HUDEP-2 (cell line): ENCODE results near the gene GRM4.
"Not testable (repeated sequence)": the region's sequence is repeated elsewhere in the genome, so short reads cannot be mapped to it uniquely, and the experiment has no call there.

ENCODE experiments used
- DNase-seq, 76 experiments: peaks; one replicate each; lab custom pipeline; 2025; ENCODE audit not compliant: unreplicated experiment in 76 of 76; lab: John Stamatoyannopoulos, UW

GRM4 gene

DNA sequence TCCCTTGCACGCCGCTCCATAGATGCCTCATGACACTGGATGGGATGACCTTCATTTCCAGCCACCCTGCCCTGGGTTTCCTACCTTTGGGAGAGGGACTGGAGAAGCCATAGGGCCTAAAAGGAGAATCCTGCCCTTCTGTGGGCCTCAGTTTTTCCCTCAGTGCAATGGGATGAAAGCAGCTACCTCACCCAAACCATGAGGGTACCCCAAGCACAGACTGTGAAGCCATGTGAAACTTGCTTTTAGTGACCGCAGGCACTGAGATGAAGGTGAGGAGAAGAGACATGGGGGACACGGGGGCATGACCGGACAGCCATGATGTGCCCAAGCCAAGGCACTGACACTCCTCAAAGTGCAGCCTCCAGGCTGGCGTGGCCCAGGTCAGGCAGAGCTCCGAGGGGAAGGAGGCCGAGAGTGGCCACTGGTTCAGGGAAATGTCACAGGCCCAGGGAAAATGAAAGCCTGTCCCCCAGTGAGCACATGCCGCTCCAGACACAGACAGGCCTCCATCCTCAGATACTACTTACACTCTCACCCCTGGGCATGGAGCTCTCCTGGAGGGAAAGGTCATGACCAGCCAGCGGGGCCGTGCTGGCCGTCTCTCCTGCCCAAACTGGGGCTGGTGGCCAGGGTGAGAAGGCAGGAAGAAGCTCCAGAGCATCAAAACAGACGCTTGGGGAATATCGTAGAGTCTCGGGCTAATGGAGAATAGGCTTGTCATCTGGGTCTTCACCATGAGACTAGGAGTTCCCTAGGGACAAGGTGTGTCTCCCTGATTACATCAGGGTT lies 116.2 kb downstream of the GRM4 start:
- no peak for DNase-seq

DNA sequence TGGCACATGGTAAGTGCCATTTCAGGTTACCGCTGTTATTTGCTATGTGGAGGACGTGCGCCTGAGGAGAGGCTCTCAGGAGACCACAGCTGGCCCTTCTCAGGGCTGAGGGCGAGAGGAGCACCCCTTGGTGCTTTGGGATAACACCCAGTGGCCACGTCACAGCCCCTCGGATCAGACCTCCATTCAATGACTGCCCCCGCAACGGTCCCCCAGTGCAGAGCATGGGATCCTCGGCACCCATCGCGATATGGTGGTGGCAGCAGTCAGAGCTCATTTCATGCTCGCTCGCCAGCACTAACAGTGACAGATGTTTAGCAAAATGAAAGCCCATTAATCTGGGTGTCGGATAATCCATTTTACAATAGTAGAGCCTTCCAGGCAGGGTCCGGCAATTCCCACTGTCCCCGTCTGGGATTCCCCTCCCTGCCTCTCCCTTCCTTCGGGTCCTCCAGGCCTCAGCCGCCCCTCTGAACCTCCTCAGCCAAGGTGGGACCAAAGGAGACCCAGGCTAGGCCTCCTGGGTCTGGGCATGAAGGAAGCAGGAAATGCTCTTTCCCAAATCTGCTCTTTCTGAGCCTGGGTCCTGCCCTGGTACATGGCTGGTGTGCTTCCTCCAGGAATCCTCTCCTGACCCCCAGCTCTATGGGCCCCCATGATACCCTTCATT lies 117.1 kb downstream of the GRM4 start:
- no peak for DNase-seq

DNA sequence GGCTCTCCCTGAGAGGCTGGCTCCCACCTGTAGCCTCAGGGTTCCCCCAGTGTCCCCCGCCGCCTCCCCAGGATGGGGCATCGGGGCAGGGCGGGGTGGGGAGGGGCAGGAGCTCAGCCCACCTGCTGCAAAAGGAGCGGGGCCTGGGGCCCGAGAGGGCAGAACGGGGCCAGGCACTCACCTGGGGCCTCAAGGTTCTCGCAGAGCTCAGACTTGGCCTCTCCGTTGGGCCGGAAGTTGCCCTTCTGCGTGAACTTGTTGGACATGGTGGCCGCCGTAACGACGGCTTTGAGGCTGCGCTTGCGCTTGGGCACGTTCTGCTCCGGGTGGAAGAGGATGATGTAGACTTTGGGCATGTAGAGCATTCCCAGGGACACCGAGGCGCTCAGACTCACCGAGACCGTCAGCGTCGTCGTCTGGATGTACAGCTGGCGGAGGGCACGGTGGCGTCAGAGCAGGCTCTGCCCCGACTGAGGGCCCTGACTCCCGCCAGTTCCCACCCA lies 117.9 kb downstream of the GRM4 start:
- DNase-seq: no peak

DNA sequence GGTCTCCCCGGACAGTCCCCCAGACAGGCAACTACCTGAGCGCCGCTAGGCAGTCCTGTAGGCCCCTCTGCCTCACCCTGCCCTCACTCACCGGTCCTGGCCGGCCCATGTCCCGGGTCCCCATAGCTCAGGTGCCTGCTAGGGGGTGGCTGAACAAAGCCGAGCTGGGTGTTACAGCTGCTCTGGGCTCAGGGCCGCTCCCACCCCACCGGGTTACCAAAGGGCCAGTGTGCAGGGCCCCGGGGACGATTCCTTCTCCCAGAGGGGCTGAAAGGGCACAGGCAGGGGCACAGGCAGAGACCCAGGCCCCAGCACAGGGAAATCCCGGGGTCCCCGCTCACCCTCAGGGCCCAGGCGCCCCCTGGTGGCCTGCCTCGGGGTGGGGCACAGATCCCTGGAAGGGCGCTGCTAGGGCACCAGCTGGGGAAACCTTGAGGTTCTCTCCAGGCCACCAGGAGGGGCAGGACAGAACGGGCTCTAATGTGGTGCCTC lies 118.4 kb downstream of the GRM4 start:
- DNase-seq: peak in 57 of 76 experiments; percentile 6 to 75 (median 40)

DNA sequence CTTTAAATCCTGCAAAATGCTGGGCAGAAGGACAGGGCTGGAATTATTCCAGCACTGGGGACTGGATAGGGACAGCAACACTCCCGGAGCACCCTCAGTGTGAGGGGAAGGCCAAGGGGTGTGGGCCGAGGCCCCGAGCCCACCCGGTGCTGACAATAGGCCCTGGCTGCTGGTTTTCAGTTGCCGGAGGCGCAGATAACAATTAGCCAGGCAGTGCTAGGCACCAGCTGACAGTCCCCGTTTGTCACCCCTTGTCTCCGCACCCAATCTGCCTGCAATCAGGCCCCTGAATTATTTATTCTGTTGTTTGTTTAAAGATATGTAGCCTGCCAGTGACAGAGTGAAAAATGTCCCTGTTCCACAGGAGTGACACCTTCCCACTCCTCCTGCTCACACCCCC lies 120.0 kb downstream of the GRM4 start:
- no peak for DNase-seq

DNA sequence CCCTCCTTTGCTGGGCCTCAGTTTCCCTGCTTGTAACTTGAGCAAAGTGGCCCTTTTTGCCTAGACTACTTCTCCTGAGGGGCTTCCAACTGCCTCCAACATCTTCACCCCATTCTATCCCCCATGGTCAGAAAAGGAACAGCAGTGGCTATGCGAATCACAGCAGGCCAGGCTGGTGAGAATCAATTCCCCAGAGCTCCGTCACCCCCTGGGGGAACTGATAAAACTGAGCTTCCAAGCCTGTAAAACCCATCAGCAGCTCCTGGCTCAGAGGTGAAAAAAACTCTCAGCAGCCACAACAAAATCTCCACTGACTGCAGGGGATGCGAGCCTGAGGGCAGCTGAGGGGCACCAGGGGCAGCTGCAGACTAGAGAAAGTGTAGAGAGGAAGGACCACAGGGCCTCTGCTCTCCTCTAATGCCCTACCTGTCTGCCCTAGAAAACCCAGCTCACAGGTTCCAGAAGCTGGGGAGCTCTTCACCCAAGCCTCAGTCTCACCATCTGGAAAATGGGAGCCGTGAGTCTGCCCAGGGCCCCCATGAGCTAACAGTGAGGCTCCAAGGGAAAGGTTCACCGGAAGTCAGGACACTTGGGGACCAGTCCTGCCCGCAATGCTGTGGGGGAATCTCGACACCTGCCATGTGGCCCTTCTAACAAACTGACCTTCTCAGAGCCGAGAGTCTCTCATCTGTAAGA lies 120.6 kb downstream of the GRM4 start:
- peak in 1 of 76 experiments; percentile 20 for DNase-seq

DNA sequence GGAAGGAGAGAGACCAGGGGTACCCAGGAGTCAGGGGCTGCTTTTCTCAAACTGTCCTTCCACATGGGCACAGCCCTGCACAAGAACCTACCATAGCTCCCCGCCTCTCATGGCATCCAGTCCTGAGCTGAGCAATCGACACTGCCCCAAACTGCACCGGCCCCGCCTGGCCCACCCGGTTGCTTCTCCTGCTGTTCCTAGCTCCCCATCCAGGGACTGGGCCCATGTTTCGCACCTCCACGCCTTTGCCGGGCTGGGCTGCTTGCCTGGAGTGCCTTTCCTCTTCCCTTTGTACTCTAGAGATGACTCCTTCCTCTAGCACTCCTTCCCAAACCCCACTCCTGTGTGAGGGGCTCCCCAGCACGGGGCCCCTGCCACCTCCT lies 123.0 kb downstream of the GRM4 start:
- DNase-seq: no peak

DNA sequence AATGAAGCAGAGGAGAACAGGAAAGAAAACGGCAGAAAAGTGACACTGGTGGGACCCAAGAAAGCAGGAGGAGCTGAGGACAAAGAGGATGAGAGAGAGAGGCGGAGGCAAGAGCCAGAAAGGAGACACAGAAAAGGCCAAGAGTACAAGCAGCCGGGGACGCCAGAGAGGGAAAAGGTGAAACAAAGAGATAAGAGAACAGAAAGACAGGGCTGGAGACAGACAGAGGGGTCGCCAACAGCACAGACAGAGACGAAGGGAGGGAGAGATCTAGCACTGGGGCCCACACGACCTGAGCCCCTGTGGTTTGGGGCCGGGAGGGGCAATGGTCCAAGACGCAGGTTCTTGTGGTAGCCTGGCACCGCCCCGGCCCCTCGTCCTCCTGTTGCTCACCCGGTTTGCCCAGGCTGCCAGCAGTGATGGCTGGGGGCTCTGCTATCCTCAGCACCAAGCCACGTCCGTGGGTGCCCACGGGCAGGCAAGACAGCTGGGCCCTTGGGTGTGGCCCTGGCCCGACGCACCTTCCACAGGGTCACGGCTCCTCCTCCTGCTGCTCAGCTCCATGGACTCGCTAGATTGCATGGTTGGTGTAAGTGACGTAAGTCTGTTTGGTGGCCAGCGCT lies 123.5 kb downstream of the GRM4 start:
- DNase-seq: no peak

DNA sequence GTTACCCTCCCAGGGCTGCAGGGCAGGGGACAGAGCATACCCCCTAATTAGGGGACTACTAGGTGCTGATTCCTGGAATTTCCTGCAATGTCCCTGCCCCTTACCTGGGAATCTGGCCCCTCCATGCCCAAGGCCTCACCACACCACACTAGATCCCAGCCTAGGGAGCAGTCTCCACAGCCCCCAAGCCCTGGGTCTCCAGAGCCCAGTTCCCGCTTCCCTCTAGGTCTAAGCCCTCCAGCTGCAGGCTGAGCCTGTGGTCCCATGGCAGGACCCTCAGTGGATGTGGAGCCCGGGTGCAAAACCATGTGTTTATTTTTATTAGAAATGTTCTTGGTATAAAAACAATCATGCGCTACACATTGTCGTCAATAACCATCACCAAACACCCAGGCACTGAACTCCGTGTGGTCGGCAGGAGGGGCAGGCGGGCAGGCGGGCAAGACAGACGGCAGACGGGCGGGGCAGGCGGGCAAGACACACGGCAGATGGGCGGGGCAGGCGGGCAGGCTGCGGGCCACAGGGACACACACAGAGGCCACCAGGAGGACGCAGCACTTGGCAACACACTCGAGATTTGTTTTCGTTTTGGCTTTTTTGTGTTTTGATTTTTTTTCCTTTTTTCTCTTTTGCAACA lies 124.2 kb downstream of the GRM4 start:
- peak in 1 of 76 experiments; percentile 10 for DNase-seq

DNA sequence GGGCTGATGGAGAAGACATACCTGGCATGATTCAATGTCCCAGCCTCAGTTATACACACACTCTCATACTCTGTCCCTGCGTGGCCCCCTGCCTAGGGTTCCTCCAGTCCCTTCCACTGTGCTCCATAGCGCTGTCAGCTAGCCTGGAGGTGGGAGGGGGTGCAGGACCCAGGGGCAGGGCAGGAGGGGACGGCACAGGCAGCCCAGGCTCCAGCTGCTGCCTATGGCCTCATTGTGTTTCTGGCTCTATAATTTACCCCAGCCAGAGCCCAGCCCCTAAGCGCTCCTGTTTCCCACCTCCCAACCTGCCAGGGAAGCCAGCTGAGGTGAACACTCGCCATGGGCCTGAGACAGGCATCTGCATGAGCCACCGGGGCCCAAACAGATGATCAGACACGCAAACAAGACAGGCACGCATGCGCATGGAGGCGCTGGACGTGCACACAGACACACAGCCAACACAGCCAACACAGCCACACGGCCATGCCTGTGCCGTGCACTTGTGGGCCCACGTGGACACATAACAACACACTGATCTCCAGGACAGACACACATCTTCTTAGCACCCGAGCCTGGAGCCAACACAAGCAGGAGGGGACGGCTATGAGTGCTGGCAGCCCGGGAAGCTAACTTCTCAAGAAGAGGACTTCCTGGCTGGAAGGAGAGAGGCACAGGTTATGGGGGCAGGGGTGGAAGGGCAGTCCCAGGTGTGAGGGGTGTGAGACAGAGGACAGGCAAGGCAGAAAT lies 124.9 kb downstream of the GRM4 start:
- DNase-seq: no peak

DNA sequence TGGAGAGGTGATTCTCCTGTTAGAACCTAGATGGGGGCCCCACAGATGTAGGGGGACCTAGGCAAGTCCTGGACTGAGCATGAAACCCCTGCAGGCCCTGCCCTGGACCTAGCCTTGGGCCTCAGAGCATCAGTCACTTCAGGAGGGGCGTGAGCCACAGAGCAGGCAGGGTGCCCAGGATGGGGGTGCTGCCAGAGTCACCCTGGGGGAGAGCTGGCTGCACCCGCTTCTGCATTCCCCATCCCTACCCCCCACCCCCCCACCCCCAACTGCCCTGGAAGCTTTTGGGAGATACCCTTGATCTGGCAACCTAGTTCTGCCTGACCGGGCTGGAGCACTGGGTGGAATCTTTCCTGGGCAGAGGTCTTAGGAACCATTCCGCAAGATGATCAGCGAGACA lies 125.6 kb downstream of the GRM4 start:
- no peak for DNase-seq

DNA sequence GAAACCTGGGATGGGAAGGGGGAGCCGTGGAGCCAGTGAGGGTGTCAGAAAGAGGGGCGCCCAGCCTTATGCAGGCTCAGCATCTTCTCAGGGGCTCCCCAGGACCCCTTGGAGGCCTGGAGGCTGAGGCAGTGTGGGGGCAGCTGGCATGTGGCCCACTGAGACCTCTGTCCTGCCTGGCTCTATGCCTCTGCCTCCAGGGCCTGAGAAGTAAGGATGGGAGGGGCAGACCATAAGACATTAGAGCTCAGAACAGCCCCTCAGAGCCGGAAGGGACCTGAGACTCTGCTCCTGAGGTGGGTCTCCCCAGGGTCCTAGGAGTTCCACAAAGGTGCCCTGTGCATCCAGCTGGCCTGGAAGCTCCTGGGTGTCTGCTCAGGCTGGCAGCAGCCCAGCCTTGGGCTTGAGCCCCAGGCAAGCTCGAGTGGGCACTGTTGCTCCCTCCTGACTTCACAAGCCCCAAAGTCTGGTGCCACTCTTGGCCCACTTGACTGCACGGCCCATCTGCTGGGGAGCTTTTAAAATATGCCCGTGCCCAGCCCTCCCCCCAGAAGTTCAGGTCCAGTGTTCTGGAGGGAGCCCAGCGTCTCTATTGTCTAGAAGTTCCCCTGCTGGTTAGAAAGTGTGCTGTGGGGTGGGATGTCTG lies 126.8 kb downstream of the GRM4 start:
- DNase-seq: no peak

DNA sequence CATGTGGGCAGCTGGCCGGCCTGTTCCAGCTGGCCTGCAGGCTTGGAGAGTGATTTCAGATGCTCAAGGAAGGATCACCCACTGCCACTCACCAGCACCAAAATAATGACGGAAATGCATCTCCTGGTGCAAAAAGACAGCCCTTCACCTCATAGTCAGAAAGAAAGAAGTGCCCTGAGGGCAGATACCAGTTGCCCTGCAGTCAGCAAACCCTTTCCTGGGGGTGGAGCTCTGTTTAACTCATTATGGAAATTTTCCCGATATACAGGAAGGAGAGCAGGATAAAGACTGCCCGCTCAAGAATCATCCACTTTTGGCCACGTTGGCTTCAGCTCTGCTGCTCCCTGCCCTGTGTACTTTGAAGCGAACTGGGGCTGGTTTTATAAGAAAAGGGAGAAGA lies 127.9 kb downstream of the GRM4 start:
- DNase-seq: no peak

DNA sequence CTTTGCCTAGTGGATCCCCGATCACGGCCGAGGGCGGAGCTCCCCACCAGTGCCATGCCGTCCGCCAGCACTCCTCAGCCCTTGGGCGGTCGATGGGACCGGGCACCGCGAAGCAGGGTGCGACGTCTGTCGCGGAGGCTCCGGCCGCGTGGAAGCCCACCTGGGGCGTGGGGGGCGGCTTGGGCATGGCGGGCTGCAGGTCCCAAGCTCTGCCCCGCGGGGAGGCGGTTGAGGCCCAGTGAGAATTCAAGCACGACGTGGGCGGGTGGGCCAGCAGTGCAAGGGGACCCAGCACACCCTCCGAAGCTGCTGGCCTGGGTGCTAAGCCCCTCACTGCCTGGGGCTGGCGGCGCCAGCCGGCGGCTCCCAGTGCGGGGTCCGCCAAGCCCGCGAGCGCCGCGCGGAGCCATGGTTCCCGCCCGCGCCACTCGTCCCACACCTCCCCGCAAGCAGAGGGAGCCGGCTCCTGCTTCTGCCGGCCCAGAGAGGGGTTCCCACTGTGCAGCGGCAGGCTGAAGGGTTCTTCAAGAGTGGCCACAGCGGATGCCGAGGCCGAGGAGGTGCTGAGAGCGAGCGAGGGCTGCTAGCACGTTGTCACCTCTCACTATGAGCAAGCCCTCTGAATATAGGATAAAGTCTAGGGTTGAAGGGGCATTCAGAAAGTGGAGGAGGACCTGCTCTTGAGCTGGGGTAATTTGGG lies 128.6 kb downstream of the GRM4 start:
- DNase-seq: no peak

DNA sequence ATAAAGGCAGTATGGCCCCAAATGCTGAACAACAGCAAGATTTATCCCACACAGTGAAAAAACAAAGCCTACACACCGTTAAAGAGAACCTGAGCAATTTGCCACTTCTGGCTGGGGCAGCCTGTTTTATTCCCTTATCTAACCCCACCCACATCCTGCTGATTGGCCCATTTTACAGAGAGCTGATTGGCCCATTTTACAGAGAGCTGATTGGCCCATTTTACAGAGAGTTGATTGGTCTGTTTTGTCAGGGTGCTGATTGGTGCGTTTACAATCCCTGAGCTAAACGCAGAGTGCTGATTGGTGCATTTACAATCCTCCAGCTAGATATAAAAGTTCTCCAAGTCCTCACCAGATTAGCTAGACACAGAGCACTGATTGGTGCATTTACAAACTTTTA lies 129.3 kb downstream of the GRM4 start:
- DNase-seq: not testable (repeated sequence)

DNA sequence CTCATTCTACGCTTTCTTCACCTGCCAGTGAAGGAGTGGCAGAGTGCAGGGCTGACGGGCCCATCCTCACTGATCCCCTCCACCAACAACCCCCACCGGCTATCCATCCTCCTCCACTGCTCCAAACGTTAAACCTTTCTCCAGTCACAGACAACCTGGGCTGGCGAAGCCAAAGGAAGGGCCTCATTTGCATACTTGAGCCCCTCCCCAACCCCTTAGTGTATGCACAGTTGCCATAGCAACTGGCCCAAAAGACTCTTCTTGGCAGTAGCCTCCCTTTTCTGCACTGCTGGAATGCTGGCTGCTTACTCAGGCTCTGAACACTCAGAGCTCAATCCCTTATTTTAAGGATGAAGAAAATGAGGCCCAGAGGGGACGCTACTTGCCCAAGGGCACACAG lies 130.3 kb downstream of the GRM4 start:
- DNase-seq: no peak

DNA sequence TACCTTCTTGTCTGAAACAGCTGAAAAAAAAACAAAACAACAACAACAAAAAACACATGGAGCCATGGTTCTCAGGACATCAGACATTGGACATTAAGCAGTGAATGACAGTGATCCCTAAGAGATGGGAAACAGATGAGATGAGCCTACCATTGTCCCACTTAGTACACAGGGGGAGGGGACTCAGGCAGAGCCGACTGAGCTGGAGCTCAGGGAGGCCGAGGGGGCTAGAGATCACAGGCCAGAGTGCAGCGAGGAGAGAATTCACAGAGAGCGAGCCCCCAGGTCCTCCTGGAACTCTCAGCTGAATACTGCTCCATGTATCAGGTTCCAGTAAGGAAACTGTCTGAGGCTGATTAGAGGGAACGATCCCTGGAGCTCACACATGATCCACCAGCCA lies 134.6 kb downstream of the GRM4 start:
- no peak for DNase-seq

DNA sequence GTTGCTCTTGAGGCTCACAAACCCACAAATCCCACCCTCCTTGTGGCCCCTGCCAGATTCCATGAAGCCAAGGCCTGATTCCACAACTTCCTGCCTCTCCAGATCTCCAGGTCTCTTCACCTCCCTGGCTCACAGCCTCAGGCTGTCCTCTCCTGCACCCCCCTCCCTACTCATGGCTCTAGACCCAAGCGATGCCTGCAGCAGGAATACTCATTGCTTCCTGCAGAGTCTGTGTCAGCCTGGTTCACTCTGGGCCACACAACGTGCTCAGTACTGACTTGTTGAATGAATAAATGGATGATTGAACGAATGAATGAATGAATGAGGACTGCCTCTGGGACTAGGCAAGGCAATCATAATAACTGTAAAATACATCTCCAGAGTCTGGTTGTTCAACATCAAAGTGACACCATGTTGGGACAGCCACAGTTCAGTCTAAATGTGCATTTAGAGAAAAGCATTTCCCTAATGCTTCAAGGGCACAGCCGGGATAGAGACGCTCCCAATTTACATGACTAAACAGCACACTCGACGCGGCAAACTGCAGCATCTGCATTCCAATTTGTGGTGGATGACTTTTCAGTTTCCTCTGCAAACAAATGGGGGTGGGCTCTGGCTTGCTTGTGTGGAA lies 139.9 kb downstream of the GRM4 start:
- DNase-seq: no peak
